Mucosa of rectum (tissue), 2 donors: Measurements from ENCODE around the gene SMAD3.

Experiments used
- H3K27ac ChIP-seq, 2 donors: one replicate each; pipeline ENCODE4 v1.7.0; 2013; ENCODE audit warnings: inconsistent platforms in 2 of 2, low read depth in 2 of 2, low read length in 2 of 2
- H3K27me3 ChIP-seq, 2 donors: one replicate each; pipeline ENCODE4 v1.7.0; 2013; ENCODE audit warnings: low read length in 2 of 2; ENCODE audit not compliant: control insufficient read depth in 2 of 2, insufficient read depth in 2 of 2
- H3K36me3 ChIP-seq, 2 donors: one replicate each; pipeline ENCODE4 v1.7.0; 2013; ENCODE audit warnings: low read length in 2 of 2; ENCODE audit not compliant: control insufficient read depth in 2 of 2, insufficient read depth in 2 of 2
- H3K4me1 ChIP-seq, 2 donors: one replicate each; pipeline ENCODE4 v1.7.0; 2013; ENCODE audit warnings: low read length in 2 of 2, mild to moderate bottlenecking in 1 of 2; ENCODE audit not compliant: control insufficient read depth in 2 of 2, insufficient read depth in 2 of 2
- H3K4me3 ChIP-seq, 2 donors: one replicate each; pipeline ENCODE4 v1.7.0; 2013; ENCODE audit warnings: low read length in 2 of 2
- H3K9ac ChIP-seq, 2 donors: one replicate each; pipeline ENCODE4 v1.7.0; 2013; ENCODE audit warnings: low read length in 2 of 2, low read depth in 1 of 2, mild to moderate bottlenecking in 1 of 2
- H3K9me3 ChIP-seq, 2 donors: one replicate each; pipeline ENCODE4 v1.7.0; 2013; ENCODE audit warnings: low read length in 2 of 2; ENCODE audit not compliant: control insufficient read depth in 2 of 2
- donor health status: healthy.
- donor health status: Normal muscosa, but diverticular disease.

Gene SMAD3

DNA sequence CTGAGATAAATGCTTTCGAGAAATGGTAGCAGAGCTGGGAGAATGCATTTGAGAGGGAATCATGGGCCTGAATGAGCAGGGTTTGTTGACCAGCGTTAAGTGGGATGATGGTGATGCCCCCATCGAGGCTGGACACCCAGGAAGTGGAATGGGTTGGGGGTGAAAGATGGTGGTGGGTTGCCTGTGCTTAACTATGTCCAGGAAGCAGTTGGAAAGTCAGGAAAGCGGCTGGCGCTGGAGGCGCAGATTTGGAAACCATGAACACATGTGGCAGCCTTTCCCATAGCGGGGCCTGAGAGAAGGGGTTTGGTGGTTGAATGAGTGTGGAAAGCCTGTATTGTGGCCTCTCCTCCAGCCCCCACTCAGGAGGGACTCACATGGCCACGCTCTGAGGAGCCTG lies 108.4 kb downstream of the SMAD3 start:
- no peaks in the 10 kb centered on the region for H3K27me3 ChIP-seq
- H3K9ac ChIP-seq: no peak overlapping the region
- peaks cover 24 to 61% of the 10 kb centered on the region in 2 donors for H3K36me3 ChIP-seq
- no peak overlapping the region for H3K27ac ChIP-seq
- H3K4me1 ChIP-seq: peaks cover 0 to 12% of the 10 kb centered on the region in 2 donors
- H3K9me3 ChIP-seq: no peaks in the 10 kb centered on the region
- no peak overlapping the region for H3K4me3 ChIP-seq

GRCh38 chr15:67174446-67174845 lies 109.0 kb downstream of the SMAD3 start:
- peaks cover 24 to 64% of the 10 kb centered on the region in 2 donors for H3K36me3 ChIP-seq
- H3K4me1 ChIP-seq: peaks cover 0 to 12% of the 10 kb centered on the region in 2 donors
- no peak overlapping the region for H3K4me3 ChIP-seq
- H3K9me3 ChIP-seq: no peaks in the 10 kb centered on the region
- no peak overlapping the region for H3K9ac ChIP-seq
- peak overlapping the region in 1 of 2 donors; percentile 13 for H3K27ac ChIP-seq
- H3K27me3 ChIP-seq: no peaks in the 10 kb centered on the region

DNA sequence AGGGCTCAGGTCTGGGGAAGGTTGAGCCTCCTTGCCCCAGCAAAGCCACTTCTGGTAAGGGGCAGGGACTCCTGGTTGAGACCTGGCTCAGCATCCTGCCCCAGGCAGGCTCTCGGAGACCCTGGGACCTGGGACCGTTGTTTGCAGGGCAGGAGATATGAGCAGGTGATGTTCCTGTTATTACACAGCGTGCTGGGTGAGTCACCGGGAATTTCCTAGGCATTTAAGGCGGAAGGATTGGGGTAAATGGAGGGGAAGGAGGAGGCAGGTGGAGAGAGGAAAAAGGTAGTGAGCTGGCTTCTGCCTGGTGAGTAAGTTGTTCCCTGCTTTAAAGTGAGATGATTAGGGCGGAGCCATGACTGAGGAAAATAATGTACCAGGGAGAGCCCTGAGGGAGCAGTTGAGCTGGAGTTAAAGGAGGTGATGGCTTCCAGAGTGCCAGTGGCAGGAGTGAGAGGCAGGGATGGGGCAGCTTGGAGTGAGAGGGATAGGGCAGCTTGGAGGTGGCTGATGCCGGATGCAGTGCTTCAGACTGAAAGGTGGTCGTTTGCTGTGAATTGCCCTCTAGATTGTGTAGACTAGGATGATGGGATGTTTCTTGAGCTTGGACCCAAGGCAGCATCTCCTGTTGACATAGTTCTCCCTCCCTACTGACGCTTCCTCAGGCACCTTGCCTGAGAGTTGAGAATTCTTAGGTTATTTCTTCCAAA lies 109.6 kb downstream of the SMAD3 start:
- peaks cover 24 to 66% of the 10 kb centered on the region in 2 donors for H3K36me3 ChIP-seq
- no peaks in the 10 kb centered on the region for H3K27me3 ChIP-seq
- no peaks in the 10 kb centered on the region for H3K9me3 ChIP-seq
- H3K27ac ChIP-seq: no peak overlapping the region
- peaks cover 0 to 12% of the 10 kb centered on the region in 2 donors for H3K4me1 ChIP-seq
- no peak overlapping the region for H3K9ac ChIP-seq
- H3K4me3 ChIP-seq: no peak overlapping the region

GRCh38 chr15:67175643-67176071 lies 110.3 kb downstream of the SMAD3 start:
- H3K4me1 ChIP-seq: peaks cover 0 to 12% of the 10 kb centered on the region in 2 donors
- H3K4me3 ChIP-seq: no peak overlapping the region
- H3K9ac ChIP-seq: no peak overlapping the region
- H3K27me3 ChIP-seq: no peaks in the 10 kb centered on the region
- no peaks in the 10 kb centered on the region for H3K9me3 ChIP-seq
- H3K27ac ChIP-seq: no peak overlapping the region
- peaks cover 21 to 61% of the 10 kb centered on the region in 2 donors for H3K36me3 ChIP-seq

DNA sequence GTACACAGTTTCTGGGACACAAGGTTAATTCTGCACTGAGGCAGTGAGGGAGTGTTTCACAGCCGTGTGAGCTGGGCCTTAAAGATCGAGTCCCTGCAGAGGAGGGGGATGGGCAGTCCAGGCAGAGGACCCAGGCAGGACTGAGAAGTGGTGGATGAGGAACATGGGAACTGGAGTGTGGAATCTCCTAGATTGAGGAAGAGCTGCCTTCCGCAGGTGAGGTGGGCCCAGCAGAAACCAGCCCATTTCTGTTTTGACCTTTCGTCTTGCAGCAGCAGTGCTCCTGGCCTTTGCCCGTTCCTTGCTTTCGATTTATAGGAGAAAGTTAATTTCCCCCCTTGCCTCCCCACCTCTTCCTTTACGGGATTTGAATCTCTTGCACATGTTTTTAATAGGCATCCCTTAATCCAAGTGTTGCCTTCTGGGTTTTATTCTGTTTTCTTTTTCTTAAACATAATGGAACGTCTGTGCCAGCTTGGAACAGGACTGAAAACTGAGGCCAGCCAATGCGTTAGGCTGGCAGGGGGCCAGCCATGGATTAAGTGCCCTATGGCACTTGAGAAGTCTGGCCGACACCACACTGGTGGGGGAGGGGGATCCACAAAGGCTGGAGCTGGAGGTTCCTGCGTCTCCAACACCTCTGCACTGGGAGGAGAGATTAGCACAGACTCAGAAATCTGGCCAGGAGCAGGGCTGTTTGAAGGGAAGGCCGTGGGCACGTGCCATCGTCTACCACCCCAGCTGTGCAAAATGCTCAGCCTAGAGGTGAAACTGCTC lies 111.0 kb downstream of the SMAD3 start:
- H3K27ac ChIP-seq: no peak overlapping the region
- peaks cover 20 to 63% of the 10 kb centered on the region in 2 donors for H3K36me3 ChIP-seq
- no peaks in the 10 kb centered on the region for H3K9me3 ChIP-seq
- no peak overlapping the region for H3K9ac ChIP-seq
- peaks cover 0 to 12% of the 10 kb centered on the region in 2 donors for H3K4me1 ChIP-seq
- H3K27me3 ChIP-seq: no peaks in the 10 kb centered on the region
- H3K4me3 ChIP-seq: no peak overlapping the region

GRCh38 chr15:67177752-67178151 lies 112.3 kb downstream of the SMAD3 start:
- H3K27ac ChIP-seq: no peak overlapping the region
- peaks cover 0 to 12% of the 10 kb centered on the region in 2 donors for H3K4me1 ChIP-seq
- no peaks in the 10 kb centered on the region for H3K27me3 ChIP-seq
- H3K9ac ChIP-seq: no peak overlapping the region
- no peak overlapping the region for H3K4me3 ChIP-seq
- no peaks in the 10 kb centered on the region for H3K9me3 ChIP-seq
- peaks cover 10 to 56% of the 10 kb centered on the region in 2 donors for H3K36me3 ChIP-seq

GRCh38 chr15:67178569-67179210 lies 113.3 kb downstream of the SMAD3 start:
- Histone ChIP-seq H3K27ac (no peak overlapping the region), H3K4me1 (peaks cover 0 to 12% of the 10 kb centered on the region in 2 donors), H3K4me3 (no peak overlapping the region), H3K27me3 (no peaks in the 10 kb centered on the region), H3K36me3 (peaks cover 9 to 53% of the 10 kb centered on the region in 2 donors), H3K9me3 (no peaks in the 10 kb centered on the region), H3K9ac (no peak overlapping the region)

GRCh38 chr15:67179411-67179995 lies 114.1 kb downstream of the SMAD3 start:
- Histone ChIP-seq H3K4me1 (peaks cover 0 to 9% of the 10 kb centered on the region in 2 donors), H3K4me3 (no peak overlapping the region), H3K27ac (no peak overlapping the region), H3K27me3 (no peaks in the 10 kb centered on the region), H3K36me3 (peaks cover 6 to 47% of the 10 kb centered on the region in 2 donors), H3K9ac (no peak overlapping the region), H3K9me3 (no peaks in the 10 kb centered on the region)

DNA sequence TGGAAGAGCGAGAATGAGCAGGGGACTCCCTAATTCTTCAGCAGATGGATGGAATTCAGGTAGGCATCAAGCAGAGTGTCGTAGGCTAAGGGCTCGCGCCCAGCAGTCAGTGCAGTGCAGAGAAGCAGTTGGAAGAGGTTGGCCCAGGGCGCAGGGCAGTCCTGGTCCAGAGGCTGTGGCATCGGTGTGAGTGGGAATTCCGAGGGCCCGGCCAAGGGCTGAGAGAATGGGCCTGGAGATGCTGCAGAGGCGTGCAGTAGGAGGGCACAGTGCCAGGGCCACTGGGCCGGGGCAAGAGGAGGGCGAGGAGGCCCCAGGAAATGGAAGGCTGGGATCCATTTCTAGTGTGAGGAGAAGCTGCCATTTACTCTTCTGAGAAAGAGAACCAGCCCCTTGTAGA lies 114.6 kb downstream of the SMAD3 start:
- Histone ChIP-seq H3K4me1 (peaks cover 0 to 7% of the 10 kb centered on the region in 2 donors), H3K36me3 (peaks cover 9 to 49% of the 10 kb centered on the region in 2 donors), H3K27me3 (no peaks in the 10 kb centered on the region), H3K4me3 (no peak overlapping the region), H3K9me3 (no peaks in the 10 kb centered on the region), H3K9ac (no peak overlapping the region), H3K27ac (no peak overlapping the region)
